DOHH2 (cell line): ENCODE results near the gene SOST.

Experiments
- CTCF ChIP-seq: fragments of 200-600 bp; sonication (generic); IDR thresholded peaks from one replicate; pipeline ENCODE4 v1.5.1; 2014; ENCODE audit warnings: antibody characterized with exemption, mild to moderate bottlenecking, low read depth, low read length; ENCODE audit not compliant: poor library complexity, severe bottlenecking
- EZH2phosphoT487 ChIP-seq: fragments of 200-600 bp; sonication (generic); IDR thresholded peaks from 2 replicates; pipeline ENCODE4 v1.6.1; 2017; ENCODE audit warnings: borderline replicate concordance, mild to moderate bottlenecking, antibody characterized with exemption, low read length, moderate library complexity, mixed read lengths

DNA sequence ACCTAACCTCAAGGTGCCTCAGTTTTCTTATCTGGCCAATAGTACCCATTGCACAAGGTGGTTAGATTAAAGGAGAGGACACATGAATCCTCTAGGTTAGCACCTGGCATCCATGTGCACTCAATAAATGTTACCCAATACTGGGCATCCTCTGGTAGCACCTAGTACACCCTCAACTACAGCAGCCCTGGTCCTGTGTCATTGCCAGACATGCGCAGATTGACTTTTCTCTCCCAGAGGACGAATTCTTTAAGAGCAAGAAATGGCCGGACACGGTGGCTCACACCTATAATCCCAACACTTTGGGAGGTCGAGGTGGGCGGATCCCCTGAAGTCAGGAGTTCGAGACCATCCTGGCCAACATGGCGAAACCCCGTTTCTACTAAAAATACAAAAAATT is 12.9 kb upstream of the SOST start:
- no peak for TF ChIP-seq CTCF
- no peak for TF ChIP-seq EZH2phosphoT487
